H7 (cell line): ENCODE measurements around the gene CNOT10. TPM values are rescaled to one million over a fixed set of nuclear protein-coding genes. Genes with fewer than 3 reads are reported as not detected.
"Not testable (repeated sequence)": the region's sequence is repeated elsewhere in the genome, so short reads cannot be mapped to it uniquely, and the experiment has no call there.

Experiments
- DNase-seq: peaks from one replicate; pipeline ENCODE4 v3.0.0; 2012
- H3K27me3 ChIP-seq: 2 replicates; pipeline ENCODE4 v1.6.0; 2011; ENCODE audit warnings: mild to moderate bottlenecking, low read length; ENCODE audit not compliant: control insufficient read depth, insufficient read depth
- H3K36me3 ChIP-seq: replicated peaks from 2 replicates; pipeline ENCODE4 v1.5.1; 2011; ENCODE audit warnings: low read length; ENCODE audit not compliant: control insufficient read depth, insufficient read depth
- H3K4me3 ChIP-seq: 2 replicates; pipeline ENCODE4 v1.5.1; 2011; ENCODE audit warnings: low read depth, mild to moderate bottlenecking, control low read depth, low read length, moderate library complexity; ENCODE audit not compliant: insufficient read depth
- total RNA-seq: library from RNA; depleted of rRNA; stranded (reverse); fragments of >200 nt; shearing (Covaris generic); gene quantifications from 2 replicates; pipeline ENCODE4 v1.2.3, GENCODE V29; 2014; rRNA removed

The CNOT10 gene, protein sequence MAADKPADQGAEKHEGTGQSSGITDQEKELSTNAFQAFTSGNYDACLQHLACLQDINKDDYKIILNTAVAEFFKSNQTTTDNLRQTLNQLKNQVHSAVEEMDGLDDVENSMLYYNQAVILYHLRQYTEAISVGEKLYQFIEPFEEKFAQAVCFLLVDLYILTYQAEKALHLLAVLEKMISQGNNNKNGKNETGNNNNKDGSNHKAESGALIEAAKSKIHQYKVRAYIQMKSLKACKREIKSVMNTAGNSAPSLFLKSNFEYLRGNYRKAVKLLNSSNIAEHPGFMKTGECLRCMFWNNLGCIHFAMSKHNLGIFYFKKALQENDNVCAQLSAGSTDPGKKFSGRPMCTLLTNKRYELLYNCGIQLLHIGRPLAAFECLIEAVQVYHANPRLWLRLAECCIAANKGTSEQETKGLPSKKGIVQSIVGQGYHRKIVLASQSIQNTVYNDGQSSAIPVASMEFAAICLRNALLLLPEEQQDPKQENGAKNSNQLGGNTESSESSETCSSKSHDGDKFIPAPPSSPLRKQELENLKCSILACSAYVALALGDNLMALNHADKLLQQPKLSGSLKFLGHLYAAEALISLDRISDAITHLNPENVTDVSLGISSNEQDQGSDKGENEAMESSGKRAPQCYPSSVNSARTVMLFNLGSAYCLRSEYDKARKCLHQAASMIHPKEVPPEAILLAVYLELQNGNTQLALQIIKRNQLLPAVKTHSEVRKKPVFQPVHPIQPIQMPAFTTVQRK
- 29.0 and 35.7 TPM in 2 replicates for total RNA-seq

DNA sequence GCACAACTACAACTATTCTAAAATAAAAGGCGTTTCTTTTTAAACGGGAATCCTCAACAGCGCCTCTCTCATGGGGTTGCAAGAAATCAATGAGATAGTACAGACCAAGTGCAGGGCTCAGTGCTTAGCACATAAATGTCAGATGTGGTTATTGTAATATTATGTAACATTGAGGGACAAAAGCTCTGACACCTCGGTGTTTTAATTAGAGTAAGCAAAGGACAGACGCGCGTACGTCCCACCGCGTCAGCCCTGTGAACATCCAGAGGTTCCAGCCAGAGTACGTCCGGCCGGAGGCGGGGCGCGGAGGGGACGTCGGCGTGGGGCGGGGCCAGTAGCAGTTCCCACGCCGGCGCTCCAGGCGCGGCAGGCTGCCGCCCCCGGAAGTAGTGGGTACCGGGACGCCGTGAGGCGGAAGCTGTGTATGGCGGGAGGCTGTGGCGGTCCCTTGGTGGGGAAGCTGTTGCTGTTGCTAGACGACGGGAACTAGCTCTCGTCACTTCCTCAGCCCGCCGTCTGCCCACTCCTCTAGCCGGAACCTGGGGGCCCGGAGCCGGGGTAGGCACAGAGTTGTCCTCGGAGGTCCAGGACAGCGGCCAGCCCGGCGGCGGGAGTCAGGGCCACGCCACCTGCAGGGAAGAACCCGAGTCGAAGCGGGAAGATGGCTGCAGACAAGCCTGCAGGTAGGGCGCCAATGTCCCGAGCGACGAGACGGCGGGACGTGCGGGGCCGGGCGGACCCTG, at the start of gene CNOT10:
Gene CNOT10, plus strand, starts transcription at position 389 of the 743 bp plus-strand sequence. Its CDS starts 273 bp downstream, at position 662.
- peak; percentile 95 for DNase-seq
- no peaks in the 10 kb centered on the region for H3K36me3 ChIP-seq
- H3K4me3 ChIP-seq, result peak within 1 kb of the TSS; percentile 87
- no peaks in the 10 kb centered on the region for H3K27me3 ChIP-seq

DNA sequence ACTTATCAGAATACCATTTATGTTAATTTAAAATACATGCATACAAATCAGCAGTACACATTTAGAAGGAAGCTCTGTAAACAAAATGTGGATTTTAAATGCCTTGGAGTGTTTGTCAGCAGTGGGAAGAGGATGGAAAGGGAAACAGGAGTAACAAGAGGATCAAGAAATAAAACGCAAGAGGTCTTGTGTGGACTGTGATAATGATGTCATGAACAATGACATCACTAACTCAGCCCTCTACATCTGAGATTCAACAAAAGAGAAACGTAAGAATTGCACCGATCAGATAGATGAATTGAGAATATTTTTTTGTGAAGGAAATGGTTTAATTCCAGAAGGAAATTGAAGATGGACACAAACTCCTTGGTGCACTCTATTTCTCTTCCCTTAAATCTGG, 44.0 kb upstream of the CNOT10 start:
- no peak overlapping the region for H3K4me3 ChIP-seq
- DNase-seq, result no peak
- no peaks in the 10 kb centered on the region for H3K36me3 ChIP-seq
- H3K27me3 ChIP-seq, result no peaks in the 10 kb centered on the region

DNA sequence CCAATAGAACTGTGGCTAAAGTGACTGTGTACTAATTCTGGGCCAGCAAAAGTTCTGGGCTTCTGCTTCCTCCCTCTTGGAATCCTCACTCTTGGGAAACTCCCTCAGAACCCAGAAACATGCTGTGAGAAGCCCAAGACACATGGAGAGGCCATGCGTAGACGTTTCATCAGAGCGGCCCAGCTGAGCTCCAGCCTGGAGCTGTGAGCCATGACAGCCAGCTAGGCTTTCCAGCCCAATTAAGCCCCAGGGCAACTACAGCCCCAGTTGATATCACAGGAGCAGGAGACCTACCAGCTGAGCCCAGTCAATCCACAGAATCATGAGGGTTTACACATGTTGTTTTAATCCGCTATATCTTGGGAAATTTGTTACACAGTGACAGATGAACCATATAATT, 43.6 kb upstream of the CNOT10 start:
- Histone ChIP-seq H3K27me3 (no peaks in the 10 kb centered on the region), H3K4me3 (no peak overlapping the region), H3K36me3 (no peaks in the 10 kb centered on the region)
- DNase-seq, result no peak

- Histone ChIP-seq H3K4me3 (no peak overlapping the region), H3K36me3 (no peaks in the 10 kb centered on the region), H3K27me3 (no peaks in the 10 kb centered on the region)
- DNase-seq, result no peak
Observed at GRCh38 chr3:32643354-32643753, 41.6 kb upstream of the CNOT10 start.

- no peak for DNase-seq
- H3K4me3 ChIP-seq, result no peak overlapping the region
- H3K27me3 ChIP-seq, result no peaks in the 10 kb centered on the region
- H3K36me3 ChIP-seq, result no peaks in the 10 kb centered on the region
Observed at GRCh38 chr3:32643816-32644215, 41.2 kb upstream of the CNOT10 start.

GRCh38 chr3:32644380-32644779, 40.6 kb upstream of the CNOT10 start:
- DNase-seq, result no peak
- H3K4me3 ChIP-seq, result no peak overlapping the region
- no peaks in the 10 kb centered on the region for H3K27me3 ChIP-seq
- no peaks in the 10 kb centered on the region for H3K36me3 ChIP-seq

- Histone ChIP-seq H3K36me3 (no peaks in the 10 kb centered on the region), H3K27me3 (no peaks in the 10 kb centered on the region), H3K4me3 (no peak overlapping the region)
- DNase-seq, result no peak
Observed at GRCh38 chr3:32646761-32647160, 38.2 kb upstream of the CNOT10 start.

DNA sequence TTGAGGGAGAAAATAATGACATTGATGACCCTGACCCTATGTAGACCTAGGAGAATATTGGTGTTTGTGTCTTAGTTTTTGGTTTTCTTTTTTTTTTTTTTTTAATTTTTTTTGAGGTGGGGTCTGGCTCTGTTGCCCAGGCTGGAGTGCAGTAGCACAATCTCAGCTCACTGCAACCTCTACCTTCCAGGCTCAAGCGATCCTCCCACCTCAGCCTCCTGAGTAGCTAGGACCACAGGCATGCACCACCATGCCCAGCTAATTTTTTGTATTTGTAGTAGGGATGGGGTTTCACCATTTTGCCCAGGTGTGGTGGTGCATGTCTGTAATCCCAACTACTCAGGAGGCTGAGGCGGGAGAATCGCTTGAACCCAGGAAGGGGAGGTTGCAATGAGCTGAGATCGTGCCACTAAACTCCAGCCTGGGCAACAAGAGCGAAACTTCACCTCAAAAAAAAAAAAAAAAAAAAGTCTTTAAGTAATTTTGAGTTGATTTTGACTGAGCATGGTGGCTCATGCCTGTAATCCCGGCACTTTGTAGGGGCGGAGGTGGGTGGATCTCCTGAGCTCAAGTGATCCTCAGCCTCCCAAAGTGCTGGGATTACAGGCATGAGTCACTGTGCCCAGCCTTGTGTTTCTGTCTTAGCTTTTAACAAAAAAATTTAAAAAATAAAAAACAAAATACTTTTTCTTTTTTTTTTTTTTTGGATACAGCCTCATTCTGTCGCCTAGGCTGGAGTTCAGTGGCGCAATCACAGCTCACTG, 32.5 kb upstream of the CNOT10 start:
- not testable (repeated sequence) for H3K36me3 ChIP-seq, DNase-seq, H3K27me3 ChIP-seq, H3K4me3 ChIP-seq

GRCh38 chr3:32655167-32655566, 29.8 kb upstream of the CNOT10 start:
- Histone ChIP-seq H3K36me3 (no peaks in the 10 kb centered on the region), H3K27me3 (no peaks in the 10 kb centered on the region), H3K4me3 (no peak overlapping the region)
- no peak for DNase-seq

DNA sequence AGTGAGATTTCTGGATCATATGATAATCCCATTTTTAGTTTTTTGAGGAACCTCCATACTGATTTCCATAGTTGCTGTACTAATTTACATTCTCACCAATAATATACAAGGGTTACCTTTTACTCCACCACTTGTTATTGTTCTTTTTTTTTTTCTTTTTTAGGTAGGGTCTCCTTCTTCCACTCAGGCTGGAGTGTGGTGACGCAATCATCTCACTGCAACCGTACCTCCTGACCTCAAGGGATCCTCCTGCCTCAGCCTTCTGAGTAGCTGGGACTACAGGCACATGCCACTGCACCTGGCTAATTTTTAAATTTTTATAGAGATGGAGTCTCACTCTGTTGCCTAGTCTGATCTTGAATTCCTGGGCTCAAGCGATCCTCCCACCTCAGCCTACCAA, 24.4 kb upstream of the CNOT10 start:
- no peaks in the 10 kb centered on the region for H3K36me3 ChIP-seq
- no peak overlapping the region for H3K4me3 ChIP-seq
- no peak for DNase-seq
- no peaks in the 10 kb centered on the region for H3K27me3 ChIP-seq

DNA sequence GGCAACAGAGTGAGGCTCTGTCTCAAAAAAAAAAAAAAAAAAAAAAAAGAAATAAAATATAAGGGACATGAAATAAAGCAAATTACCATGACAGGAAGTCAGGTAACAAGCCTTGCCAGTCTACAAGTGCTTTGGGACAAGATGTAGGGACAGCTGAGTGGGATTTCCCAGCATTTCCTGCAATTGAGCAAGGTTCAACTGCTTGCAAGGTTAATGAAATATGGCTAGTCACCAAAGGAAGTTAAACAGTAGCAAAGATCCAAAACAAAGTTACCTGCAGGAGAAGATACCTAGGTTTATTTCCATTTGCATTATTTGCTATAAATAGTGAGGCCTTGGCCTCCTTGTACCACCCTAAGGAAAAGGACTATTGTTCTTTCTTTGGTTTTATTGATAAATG, 22.3 kb upstream of the CNOT10 start:
- DNase-seq, result no peak
- Histone ChIP-seq H3K27me3 (no peaks in the 10 kb centered on the region), H3K36me3 (no peaks in the 10 kb centered on the region), H3K4me3 (no peak overlapping the region)

DNA sequence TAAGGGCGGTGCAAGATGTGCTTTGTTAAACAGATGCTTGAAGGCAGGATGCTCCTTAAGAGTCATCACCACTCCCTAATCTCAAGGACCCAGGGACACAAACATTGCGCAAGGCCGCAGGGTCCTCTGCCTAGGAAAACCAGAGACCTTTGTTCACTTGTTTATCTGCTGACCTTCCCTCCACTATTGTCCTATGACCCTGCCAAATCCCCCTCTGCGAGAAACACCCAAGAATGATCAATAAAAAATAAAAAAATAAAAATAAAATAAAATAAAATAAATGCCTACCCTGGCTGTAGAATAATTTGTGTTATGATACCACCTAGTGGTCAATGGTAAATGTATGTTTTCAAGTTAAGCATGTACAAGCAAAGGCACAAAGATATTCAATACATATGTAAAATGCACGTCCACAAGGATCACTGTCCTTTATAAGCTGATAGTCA, 20.3 kb upstream of the CNOT10 start:
- not testable (repeated sequence) for H3K4me3 ChIP-seq, H3K27me3 ChIP-seq, H3K36me3 ChIP-seq
- DNase-seq, result peak; percentile 57

GRCh38 chr3:32667072-32667582, 17.9 kb upstream of the CNOT10 start:
- H3K4me3 ChIP-seq, result no peak overlapping the region
- no peak for DNase-seq
- H3K36me3 ChIP-seq, result no peaks in the 10 kb centered on the region
- H3K27me3 ChIP-seq, result no peaks in the 10 kb centered on the region

GRCh38 chr3:32669226-32669625, 15.8 kb upstream of the CNOT10 start:
- not testable (repeated sequence) for DNase-seq, H3K36me3 ChIP-seq

More at GRCh38 chr3:32669226-32669625, 15.8 kb upstream of the CNOT10 start:
- H3K27me3 ChIP-seq, H3K4me3 ChIP-seq: not testable (repeated sequence)
